ENCODE measurements around the gene TMIE. TPM values are rescaled to one million over a fixed set of nuclear protein-coding genes. Genes with fewer than 3 reads are reported as not detected.

Gene TMIE
- total and polyA plus RNA-seq, 7 donors, result 0.63 to 1.8 (median 1.3) TPM; not detected in 3

GRCh38 chr3:46664188-46664970, 36.8 kb upstream of the TMIE start:
- Histone ChIP-seq H3K36me3 (no peaks in the 10 kb centered on the region), H3K27ac (no peak overlapping the region), H3K9me3 (no peaks in the 10 kb centered on the region), H3K27me3 (no peaks in the 10 kb centered on the region), H3K4me3 (no peak overlapping the region), H3K4me1 (peaks cover 0 to 27% (median 11%) of the 10 kb centered on the region in 4 donors)
- intact Hi-C loops (cut with DNase I), result no loop called here
- 88 to 92% methylated on average over 6 of the region's 6 CpGs for WGBS, 2 donors
- peak; percentile 35 for DNase-seq
- no peak for TF ChIP-seq EP300 (IDR thresholded peaks at IDR 0.05)
- no peak for TF ChIP-seq CTCF (IDR thresholded peaks at IDR 0.05)
- TF ChIP-seq POLR2A (IDR thresholded peaks at IDR 0.05), result no peak
- no peak for TF ChIP-seq POLR2AphosphoS5 (IDR thresholded peaks at IDR 0.05)

- Histone ChIP-seq H3K27ac (no peak overlapping the region), H3K9me3 (no peaks in the 10 kb centered on the region), H3K36me3 (no peaks in the 10 kb centered on the region), H3K4me1 (peaks cover 0 to 27% (median 11%) of the 10 kb centered on the region in 4 donors), H3K27me3 (no peaks in the 10 kb centered on the region), H3K4me3 (no peak overlapping the region)
- no peak for TF ChIP-seq EP300 (IDR thresholded peaks at IDR 0.05)
- no peak for TF ChIP-seq POLR2AphosphoS5 (IDR thresholded peaks at IDR 0.05)
- no peak for TF ChIP-seq CTCF (IDR thresholded peaks at IDR 0.05)
- TF ChIP-seq POLR2A (IDR thresholded peaks at IDR 0.05), result no peak
- intact Hi-C loops (cut with DNase I), result no loop called here
- 73 to 87% methylated on average over 23 of the region's 23 CpGs for WGBS, 2 donors
- DNase-seq, result no peak
Observed at GRCh38 chr3:46664971-46665762, 36.0 kb upstream of the TMIE start.

GRCh38 chr3:46665763-46666452, 35.3 kb upstream of the TMIE start:
- H3K4me1 ChIP-seq, result peaks cover 0 to 27% (median 11%) of the 10 kb centered on the region in 4 donors
- 54 to 76% methylated on average over 9 of the region's 9 CpGs for WGBS, 2 donors
- no peaks in the 10 kb centered on the region for H3K27me3 ChIP-seq
- no peak overlapping the region for H3K27ac ChIP-seq
- H3K9me3 ChIP-seq, result no peaks in the 10 kb centered on the region
- intact Hi-C loops (cut with DNase I), result no loop called here
- H3K36me3 ChIP-seq, result no peaks in the 10 kb centered on the region
- H3K4me3 ChIP-seq, result no peak overlapping the region
- peak; percentile 45 for DNase-seq
- TF ChIP-seq EP300 (IDR thresholded peaks at IDR 0.05), result no peak
- TF ChIP-seq CTCF (IDR thresholded peaks at IDR 0.05), result no peak
- TF ChIP-seq POLR2AphosphoS5 (IDR thresholded peaks at IDR 0.05), result no peak
- no peak for TF ChIP-seq POLR2A (IDR thresholded peaks at IDR 0.05)

- intact Hi-C loops (cut with DNase I), result no loop called here
- Histone ChIP-seq H3K27me3 (no peaks in the 10 kb centered on the region), H3K4me3 (no peak overlapping the region), H3K36me3 (no peaks in the 10 kb centered on the region), H3K4me1 (peaks cover 0 to 27% (median 11%) of the 10 kb centered on the region in 4 donors), H3K27ac (no peak overlapping the region), H3K9me3 (no peaks in the 10 kb centered on the region)
- DNase-seq, result peak; percentile 61
- TF ChIP-seq CTCF (IDR thresholded peaks at IDR 0.05), result no peak
- no peak for TF ChIP-seq POLR2A (IDR thresholded peaks at IDR 0.05)
- no peak for TF ChIP-seq POLR2AphosphoS5 (IDR thresholded peaks at IDR 0.05)
- TF ChIP-seq EP300 (IDR thresholded peaks at IDR 0.05), result no peak
- WGBS, 2 donors, result 44 to 68% methylated on average over 7 of the region's 7 CpGs
Observed at GRCh38 chr3:46666453-46666845, 34.7 kb upstream of the TMIE start.
